Parathyroid adenoma (tissue), 2 donors: Measurements from ENCODE around the gene BYSL.
A peak's percentile ranks its signal among the peaks of the same experiment; 100 is the strongest.

Experiments
- H2AFZ ChIP-seq: fragments of 300-600 bp; sonication (generic); one replicate; pipeline ENCODE4 v1.7.0; 2017; ENCODE audit warnings: antibody characterized with exemption, mild to moderate bottlenecking
- H3K27ac ChIP-seq: fragments of 300-600 bp; sonication (generic); one replicate; pipeline ENCODE4 v1.7.0; 2017
- H3K27me3 ChIP-seq: fragments of 300-600 bp; sonication (generic); one replicate; pipeline ENCODE4 v1.7.0; 2017; ENCODE audit warnings: low read length; ENCODE audit not compliant: control insufficient read depth, insufficient read depth
- H3K36me3 ChIP-seq: fragments of 300-600 bp; sonication (generic); one replicate; pipeline ENCODE4 v1.7.0; 2017; ENCODE audit warnings: low read length; ENCODE audit not compliant: control insufficient read depth, insufficient read depth
- H3K4me1 ChIP-seq: fragments of 300-600 bp; sonication (generic); one replicate; pipeline ENCODE4 v1.7.0; 2017; ENCODE audit warnings: control low read depth
- H3K4me2 ChIP-seq: fragments of 300-600 bp; sonication (generic); one replicate; pipeline ENCODE4 v1.7.0; 2017; ENCODE audit warnings: low read length
- H3K4me3 ChIP-seq: fragments of 300-600 bp; sonication (generic); one replicate; pipeline ENCODE4 v1.7.0; 2017; ENCODE audit warnings: low read depth, low read length
- H3K79me2 ChIP-seq: fragments of 300-600 bp; sonication (generic); one replicate; pipeline ENCODE4 v1.7.0; 2017; ENCODE audit warnings: control low read depth
- H3K9ac ChIP-seq: fragments of 300-600 bp; sonication (generic); one replicate; pipeline ENCODE4 v1.7.0; 2017; ENCODE audit warnings: mild to moderate bottlenecking
- H3K9me3 ChIP-seq: fragments of 300-600 bp; sonication (generic); one replicate; pipeline ENCODE4 v1.7.0; 2017; ENCODE audit warnings: low read length; ENCODE audit not compliant: control insufficient read depth
- CTCF ChIP-seq: fragments of 300-600 bp; sonication (generic); IDR thresholded peaks from one replicate; pipeline ENCODE4 v1.7.0; 2017; ENCODE audit warnings: antibody characterized with exemption, mild to moderate bottlenecking
- donor health status: primary hyperparathyroidism.

The BYSL gene

DNA sequence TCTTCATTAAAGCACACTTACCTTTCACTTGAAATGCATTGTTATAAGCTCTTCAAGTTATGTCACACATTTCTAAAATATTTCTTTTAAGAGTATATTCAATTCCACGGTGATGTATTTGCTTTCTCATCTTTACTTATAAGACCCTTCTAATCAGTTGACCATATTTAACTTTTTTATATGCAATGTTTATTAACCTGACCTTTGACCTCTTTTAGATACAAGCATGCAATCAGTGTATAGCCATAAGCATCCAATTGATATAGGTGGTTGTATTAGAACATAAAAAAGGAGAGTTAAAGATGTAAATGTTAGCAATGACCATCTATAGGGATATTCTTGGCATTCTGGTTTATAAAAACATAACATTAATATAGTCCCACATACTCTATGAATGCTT lies 35.4 kb upstream of the BYSL start:
- no peak overlapping the region for H2AFZ ChIP-seq
- no peaks in the 10 kb centered on the region for H3K9me3 ChIP-seq
- no peak overlapping the region for H3K27ac ChIP-seq
- no peaks in the 10 kb centered on the region for H3K36me3 ChIP-seq
- no peaks in the 10 kb centered on the region for H3K27me3 ChIP-seq
- no peak for TF ChIP-seq CTCF
- H3K9ac ChIP-seq = no peak overlapping the region
- H3K4me1 ChIP-seq = no peaks in the 10 kb centered on the region
- no peak overlapping the region for H3K4me2 ChIP-seq
- H3K79me2 ChIP-seq = peaks cover 2% of the 10 kb centered on the region
- no peak overlapping the region for H3K4me3 ChIP-seq

- Histone ChIP-seq H3K9me3 (no peaks in the 10 kb centered on the region), H3K79me2 (peaks cover 2% of the 10 kb centered on the region), H3K27me3 (no peaks in the 10 kb centered on the region), H2AFZ (no peak overlapping the region), H3K4me3 (no peak overlapping the region), H3K4me2 (no peak overlapping the region), H3K9ac (no peak overlapping the region), H3K36me3 (no peaks in the 10 kb centered on the region), H3K27ac (no peak overlapping the region), H3K4me1 (no peaks in the 10 kb centered on the region)
- no peak for TF ChIP-seq CTCF
These were observed 34.0 kb upstream of the BYSL start for GRCh38 chr6:41887331-41887751.

DNA sequence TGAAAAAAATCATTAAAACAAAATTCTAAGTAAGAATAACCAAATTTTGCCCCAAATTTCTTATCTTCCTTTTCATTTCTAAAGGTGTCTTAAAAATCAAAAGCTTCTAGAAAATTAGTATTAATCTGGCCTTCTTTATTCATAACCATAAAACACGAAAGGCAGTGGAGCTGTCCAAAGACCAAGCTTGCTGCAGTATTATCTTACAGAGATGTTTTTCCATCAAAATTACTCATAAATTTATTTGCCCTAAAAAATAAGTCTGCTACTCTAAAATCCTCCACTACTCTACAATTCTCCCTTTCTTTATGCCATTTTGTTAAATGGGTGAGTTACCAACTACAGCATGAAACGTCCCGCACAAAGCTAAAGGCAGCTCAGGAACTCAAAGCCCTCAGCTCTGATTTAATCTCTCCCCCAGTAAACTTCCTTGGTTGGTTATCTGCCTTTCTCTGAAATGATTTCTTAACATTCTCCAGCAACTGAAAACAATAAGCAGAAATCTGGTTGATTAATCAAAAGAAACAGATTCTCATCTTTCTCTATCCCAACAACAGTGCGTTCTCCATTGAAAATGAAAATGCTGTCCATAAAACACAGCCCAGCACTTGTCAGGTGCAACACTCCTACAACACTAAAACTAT lies 28.3 kb upstream of the BYSL start:
- no peaks in the 10 kb centered on the region for H3K36me3 ChIP-seq
- peak overlapping the region; percentile 89 for H2AFZ ChIP-seq
- no peak overlapping the region for H3K9ac ChIP-seq
- no peaks in the 10 kb centered on the region for H3K27me3 ChIP-seq
- H3K4me2 ChIP-seq = peak overlapping the region; percentile 42
- H3K79me2 ChIP-seq = peaks cover 2% of the 10 kb centered on the region
- peak overlapping the region; percentile 6 for H3K4me3 ChIP-seq
- no peak for TF ChIP-seq CTCF
- H3K27ac ChIP-seq = peak overlapping the region; percentile 55
- H3K9me3 ChIP-seq = no peaks in the 10 kb centered on the region
- H3K4me1 ChIP-seq = peaks cover 10% of the 10 kb centered on the region

DNA sequence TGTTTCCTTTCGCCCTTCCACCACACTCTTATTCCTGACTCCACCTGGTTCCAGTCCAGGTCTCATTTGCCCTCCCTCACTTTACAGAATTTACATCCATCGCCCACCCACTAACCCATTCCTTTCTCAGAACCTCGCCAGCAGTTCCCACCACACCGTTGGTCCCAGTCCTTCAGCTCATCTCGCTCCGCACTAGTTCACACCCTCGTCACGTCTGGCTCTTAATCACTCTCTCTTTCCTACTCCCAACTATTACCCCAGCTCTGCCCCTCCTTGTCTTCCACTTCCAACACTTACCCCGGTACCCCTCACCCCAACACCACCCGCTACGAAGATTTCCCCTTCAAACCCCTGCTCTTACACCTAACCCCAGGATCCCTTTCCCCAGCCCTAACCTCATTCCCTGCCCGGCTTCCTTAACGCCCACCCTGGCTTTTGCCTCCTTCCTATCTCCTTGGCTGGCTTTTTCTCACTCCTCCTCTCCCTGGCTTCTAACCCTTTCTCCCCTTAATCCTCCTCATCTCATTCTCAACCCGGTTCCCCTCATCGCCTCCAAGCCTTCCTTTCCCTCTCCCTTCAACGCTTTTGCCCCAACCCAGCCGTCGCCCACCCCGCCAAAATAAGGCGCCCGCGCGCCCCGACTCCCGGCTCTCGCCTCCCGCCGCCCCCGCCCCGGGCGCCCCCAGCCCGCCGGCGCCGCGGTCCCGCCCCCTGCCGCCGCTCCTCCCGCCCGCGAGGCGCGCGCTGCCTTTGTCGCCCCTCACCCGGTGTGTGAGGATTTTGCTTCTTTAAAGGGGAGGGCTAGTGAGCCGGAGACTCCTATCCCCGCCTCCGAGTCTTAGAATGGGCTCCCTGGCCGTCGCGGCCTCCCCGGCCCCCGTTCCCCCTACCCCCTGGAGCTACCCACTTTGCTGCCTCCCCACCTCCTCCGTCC lies 26.7 kb upstream of the BYSL start:
- Histone ChIP-seq H3K4me3 (peak overlapping the region; percentile 83), H3K36me3 (no peaks in the 10 kb centered on the region), H3K9me3 (no peaks in the 10 kb centered on the region), H2AFZ (peak overlapping the region; percentile 89), H3K79me2 (no peaks in the 10 kb centered on the region), H3K4me2 (peak overlapping the region; percentile 91), H3K27ac (peak overlapping the region; percentile 68), H3K27me3 (no peaks in the 10 kb centered on the region), H3K4me1 (peaks cover 10% of the 10 kb centered on the region), H3K9ac (no peak overlapping the region)
- TF ChIP-seq CTCF = no peak
